SK-N-SH (cell line): ENCODE measurements around the gene EFEMP2. TPM values are rescaled to one million over a fixed set of nuclear protein-coding genes. Genes with fewer than 3 reads are reported as not detected.

Experiments used
- CTCF ChIA-PET: fragments of 300-600, 350-600 bp; formaldehyde crosslinking; extraction: SDS; loops from one replicate; lab custom pipeline; 2021; lab: Yijun Ruan, JAX
- POLR2A ChIA-PET: fragments of 350-600 bp; sonication (Branson Sonifier 250); formaldehyde crosslinking; extraction: SDS; loops from one replicate; lab custom pipeline; 2020; ENCODE audit warnings: antibody characterized with exemption, inconsistent platforms; lab: Yijun Ruan, JAX
- DNase-seq: peaks from one replicate; pipeline ENCODE4 v3.0.0; 2012
- H2AFZ ChIP-seq: fragments of 200-600 bp; sonication (generic); 2 replicates; pipeline ENCODE4 v1.8.1; 2016; ENCODE audit warnings: antibody characterized with exemption, mild to moderate bottlenecking, low read depth
- H3F3A ChIP-seq: fragments of 200-600 bp; sonication (generic); replicated peaks from 2 replicates; pipeline ENCODE3; 2016; ENCODE audit warnings: antibody characterized with exemption, mild to moderate bottlenecking; ENCODE audit not compliant: insufficient read depth
- H3K27ac ChIP-seq, 2 experiments: fragments of 200-500 bp in 1 of 2; fragments of 200-600 bp in 1 of 2; sonication (Bioruptor generic) in 1 of 2; sonication (generic), shearing (Covaris generic) in 1 of 2; 2 replicates each; pipeline versions ENCODE4 v1.5.1 to v1.6.1; 2014 to 2016; ENCODE audit warnings: low read depth in 2 of 2, inconsistent platforms in 1 of 2, low read length in 1 of 2, mild to moderate bottlenecking in 1 of 2, mixed read lengths in 1 of 2
- H3K27me3 ChIP-seq: fragments of 200-600 bp; sonication (generic), shearing (Covaris generic); 2 replicates; pipeline ENCODE4 v1.6.1; 2016; ENCODE audit warnings: mixed run types; ENCODE audit not compliant: insufficient read depth
- H3K36me3 ChIP-seq, 2 experiments: fragments of 200-500 bp in 1 of 2; fragments of 200-600 bp in 1 of 2; sonication (Bioruptor generic) in 1 of 2; sonication (generic) in 1 of 2; replicated peaks in 1 of 2; 2 replicates each; pipeline versions ENCODE3 to v1.5.1; 2014 to 2016; ENCODE audit warnings: low read length in 1 of 2, mild to moderate bottlenecking in 1 of 2; ENCODE audit not compliant: insufficient read depth in 2 of 2, control insufficient read depth in 1 of 2
- H3K4me1 ChIP-seq, 2 experiments: fragments of 200-500 bp in 1 of 2; fragments of 200-600 bp in 1 of 2; sonication (Bioruptor generic) in 1 of 2; sonication (generic), shearing (Covaris generic) in 1 of 2; 2 replicates each; pipeline versions ENCODE4 v1.5.1 to v1.6.1; 2014 to 2016; ENCODE audit warnings: low read depth in 1 of 2, low read length in 1 of 2, mixed run types in 1 of 2; ENCODE audit not compliant: insufficient read depth in 2 of 2, control insufficient read depth in 1 of 2
- H3K4me2 ChIP-seq: fragments of 200-600 bp; sonication (generic), shearing (Covaris generic); 2 replicates; pipeline ENCODE4 v1.6.1; 2017; ENCODE audit warnings: mixed run types
- H3K4me3 ChIP-seq, 2 experiments: fragments of 200-500 bp in 1 of 2; fragments of 200-600 bp in 1 of 2; sonication (Bioruptor generic) in 1 of 2; sonication (generic), shearing (Covaris generic) in 1 of 2; 2 replicates each; pipeline versions ENCODE4 v1.5.1 to v1.8.1; 2014 to 2016; ENCODE audit warnings: low read depth in 2 of 2, inconsistent platforms in 1 of 2, low read length in 1 of 2, mild to moderate bottlenecking in 1 of 2, mixed read lengths in 1 of 2, moderate library complexity in 1 of 2
- H3K79me2 ChIP-seq: fragments of 200-600 bp; sonication (generic); 2 replicates; pipeline ENCODE4 v1.8.1; 2017; ENCODE audit warnings: mild to moderate bottlenecking; ENCODE audit not compliant: insufficient read depth
- H3K9ac ChIP-seq: fragments of 200-600 bp; sonication (generic); 2 replicates; pipeline ENCODE4 v1.6.1; 2017; ENCODE audit warnings: mixed run types
- H3K9me2 ChIP-seq: fragments of 200-600 bp; sonication (generic); 2 replicates; pipeline ENCODE4 v1.6.1; 2017; ENCODE audit warnings: mixed run types
- H3K9me3 ChIP-seq: fragments of 200-600 bp; sonication (generic); 2 replicates; pipeline ENCODE4 v1.6.1; 2017; ENCODE audit warnings: mixed run types, mild to moderate bottlenecking, moderate library complexity
- H4K20me1 ChIP-seq: fragments of 200-600 bp; sonication (generic); 2 replicates; pipeline ENCODE4 v1.6.1; 2017; ENCODE audit warnings: mild to moderate bottlenecking, mixed run types; ENCODE audit not compliant: insufficient read depth
- CHD2 ChIP-seq: fragments of 150-350 bp; IDR thresholded peaks from 2 replicates; pipeline ENCODE4 v1.6.1; 2018; ENCODE audit warnings: low read length; ENCODE audit not compliant: partially characterized antibody
- CTCF ChIP-seq: fragments of 200-600 bp; sonication (generic); IDR thresholded peaks from 2 replicates; pipeline ENCODE4 v1.6.1; 2017; ENCODE audit warnings: antibody characterized with exemption, mild to moderate bottlenecking, moderate library complexity
- FOSL2 ChIP-seq: IDR thresholded peaks from 2 replicates; pipeline ENCODE4 v1.4.0; 2012; ENCODE audit warnings: low read depth, mild to moderate bottlenecking, moderate library complexity, borderline replicate concordance
- FOXM1 ChIP-seq: IDR thresholded peaks from 2 replicates; pipeline ENCODE4 v1.4.0; 2012; ENCODE audit warnings: low read depth, mild to moderate bottlenecking
- GABPA ChIP-seq: IDR thresholded peaks from 2 replicates; pipeline ENCODE4 v1.4.0; 2012; ENCODE audit warnings: low read depth, mild to moderate bottlenecking
- GATA2 ChIP-seq: sonication (generic); formaldehyde crosslinking; IDR thresholded peaks from 2 replicates; pipeline ENCODE4 v1.5.0; 2020; ENCODE audit warnings: mild to moderate bottlenecking, missing genetic modification reagents
- IRF3 ChIP-seq: fragments of 150-350 bp; IDR thresholded peaks from 2 replicates; pipeline ENCODE4 v1.6.1; 2016; ENCODE audit warnings: mild to moderate bottlenecking, low read depth, low read length
- JUND ChIP-seq: IDR thresholded peaks from 2 replicates; pipeline ENCODE4 v1.4.0; 2012
- MAX ChIP-seq: IDR thresholded peaks from 2 replicates; pipeline ENCODE4 v1.4.0; 2012; ENCODE audit warnings: low read depth
- MEF2A ChIP-seq: IDR thresholded peaks from 2 replicates; pipeline ENCODE4 v1.4.0; 2012; ENCODE audit warnings: low read depth, borderline replicate concordance
- MXI1 ChIP-seq: IDR thresholded peaks from 2 replicates; pipeline ENCODE4 v1.6.1; 2012; ENCODE audit warnings: mild to moderate bottlenecking, low read depth, low read length, improper control_type of control experiment
- NFIC ChIP-seq: IDR thresholded peaks from 2 replicates; pipeline ENCODE4 v1.4.0; 2012; ENCODE audit warnings: borderline replicate concordance
- PBX3 ChIP-seq: IDR thresholded peaks from 2 replicates; pipeline ENCODE4; 2012
- POLR2AphosphoS5 ChIP-seq: IDR thresholded peaks from 2 replicates; pipeline ENCODE4 v1.6.1; 2012; ENCODE audit warnings: low read depth, low read length
- RAD21 ChIP-seq: IDR thresholded peaks from 2 replicates; pipeline ENCODE4 v1.6.1; 2012; ENCODE audit warnings: mild to moderate bottlenecking, low read length
- RXRA ChIP-seq: IDR thresholded peaks from 2 replicates; pipeline ENCODE4 v1.4.0; 2012; ENCODE audit warnings: low read depth, mild to moderate bottlenecking, borderline replicate concordance
- SIN3A ChIP-seq: IDR thresholded peaks from 2 replicates; pipeline ENCODE4 v1.6.1; 2012; ENCODE audit warnings: low read depth, mild to moderate bottlenecking, low read length, moderate library complexity, borderline replicate concordance
- TAF1 ChIP-seq: IDR thresholded peaks from 2 replicates; pipeline ENCODE4 v1.6.1; 2012; ENCODE audit warnings: low read depth, mild to moderate bottlenecking, low read length, moderate library complexity, borderline replicate concordance
- TCF12 ChIP-seq: IDR thresholded peaks from 2 replicates; pipeline ENCODE4 v1.4.0; 2012
- USF1 ChIP-seq: IDR thresholded peaks from 2 replicates; pipeline ENCODE4 v1.4.0; 2012; ENCODE audit warnings: low read depth, borderline replicate concordance
- WGBS: methylation state at CpG from one replicate; pipeline ENCODE4 v1.1.6; 2017; ENCODE audit warnings: low lambda C conversion rate; 5-methylcytosine and 5-hydroxymethylcytosine counted together
- polyA plus RNA-seq, 3 experiments: library from polyadenylated mRNA; depleted of rRNA; stranded (reverse); fragments of >200 nt; gene quantifications; 2 replicates each; pipeline ENCODE4 v1.2.3, GENCODE V29; 2012

The EFEMP2 gene
- polyA plus RNA-seq, 1 of the 3 experiments (the other 2 are of a cell fraction), result 203 TPM

- H3K9ac ChIP-seq, result no peak overlapping the region
- H4K20me1 ChIP-seq, result peaks cover 2% of the 10 kb centered on the region; the same call in 1 of the 2 replicates
These were observed 13.4 kb upstream of the EFEMP2 start for GRCh38 chr11:65885808-65886536.

GRCh38 chr11:65885231-65885630 lies 12.6 kb upstream of the EFEMP2 start:
- H3K27ac ChIP-seq, result no peak overlapping the region
- no peak for DNase-seq
- ChIA-PET POLR2A (interaction anchor here (0.6 to 1.9 kb wide), 9 partner anchors 11 to 174 kb away, joined by 3 to 9 read pairs (median 4); partner anchors contain the start of gene MUS81), CTCF (interaction anchor here (0.5 to 15.2 kb wide), 59 partner anchors 9 to 257 kb away, joined by 3 to 374 read pairs (median 4); partner anchors contain the start of genes AP5B1, BANF1, C11orf68 and CFL1)
- H3K4me1 ChIP-seq, result peaks cover 24 to 32% of the 10 kb centered on the region in 2 experiments
- peaks cover 31 to 45% of the 10 kb centered on the region in 2 experiments for H3K36me3 ChIP-seq
- no peak overlapping the region for H3K4me3 ChIP-seq
- 89% methylated on average over 4 of the region's 7 CpGs for WGBS
- H3K4me2 ChIP-seq, result no peak overlapping the region
- H3K9ac ChIP-seq, result no peak overlapping the region
- peaks cover 39% of the 10 kb centered on the region for H3K79me2 ChIP-seq
- H3K27me3 ChIP-seq, result no peaks in the 10 kb centered on the region
- no peaks in the 10 kb centered on the region for H4K20me1 ChIP-seq
- H3K9me3 ChIP-seq, result no peaks in the 10 kb centered on the region
- H2AFZ ChIP-seq, result no peak overlapping the region
- peaks cover 34% of the 10 kb centered on the region for H3F3A ChIP-seq
- no peaks in the 10 kb centered on the region for H3K9me2 ChIP-seq
- TF ChIP-seq JUND (no peak), GABPA (no peak), CTCF (no peak), IRF3 (no peak), USF1 (no peak), TCF12 (no peak), PBX3 (no peak)

More at GRCh38 chr11:65885808-65886536, 13.4 kb upstream of the EFEMP2 start:
- H3K27me3 ChIP-seq, result no peaks in the 10 kb centered on the region
- no peak overlapping the region for H3K4me3 ChIP-seq
- ChIA-PET POLR2A (interaction anchor here (1.5 kb wide), 1 partner anchor 26 kb away, joined by 5 read pairs; the partner anchor contains the start of gene MUS81), CTCF (interaction anchor here (0.5 to 15.2 kb wide), 20 partner anchors 9 to 426 kb away, joined by 3 to 374 read pairs (median 12); partner anchors contain the start of genes AP5B1, BANF1, C11orf68 and CFL1)
- peaks cover 31 to 45% of the 10 kb centered on the region in 2 experiments for H3K36me3 ChIP-seq
- peaks cover 24 to 32% of the 10 kb centered on the region in 2 experiments for H3K4me1 ChIP-seq
- TF ChIP-seq SIN3A, result no peak
- no peak for TF ChIP-seq POLR2AphosphoS5
- TF ChIP-seq TAF1, result no peak
- TF ChIP-seq CTCF, result no peak
- no peak for TF ChIP-seq MXI1
- no peak for TF ChIP-seq MEF2A
- no peak for TF ChIP-seq NFIC
- TF ChIP-seq RXRA, result no peak
- no peak for TF ChIP-seq GATA2 (CRISPR knock-in tag)
- no peak for TF ChIP-seq CHD2
- no peak for TF ChIP-seq MAX
- no peak for TF ChIP-seq FOSL2
- TF ChIP-seq GABPA, result no peak
- TF ChIP-seq RAD21, result no peak
- no peak for TF ChIP-seq TCF12
- TF ChIP-seq FOXM1, result no peak
- no peak for TF ChIP-seq JUND
- peaks cover 39% of the 10 kb centered on the region for H3F3A ChIP-seq
- H3K4me2 ChIP-seq, result no peak overlapping the region; the same call in 1 of the 2 replicates
- 90% methylated on average over 12 of the region's 12 CpGs for WGBS
- DNase-seq, result no peak
- no peaks in the 10 kb centered on the region for H3K9me3 ChIP-seq
- peaks cover 39% of the 10 kb centered on the region for H3K79me2 ChIP-seq
- H3K9me2 ChIP-seq, result no peaks in the 10 kb centered on the region
- no peak overlapping the region for H2AFZ ChIP-seq
- no peak overlapping the region for H3K27ac ChIP-seq
